ENCODE data around the gene TH.

TH gene

DNA sequence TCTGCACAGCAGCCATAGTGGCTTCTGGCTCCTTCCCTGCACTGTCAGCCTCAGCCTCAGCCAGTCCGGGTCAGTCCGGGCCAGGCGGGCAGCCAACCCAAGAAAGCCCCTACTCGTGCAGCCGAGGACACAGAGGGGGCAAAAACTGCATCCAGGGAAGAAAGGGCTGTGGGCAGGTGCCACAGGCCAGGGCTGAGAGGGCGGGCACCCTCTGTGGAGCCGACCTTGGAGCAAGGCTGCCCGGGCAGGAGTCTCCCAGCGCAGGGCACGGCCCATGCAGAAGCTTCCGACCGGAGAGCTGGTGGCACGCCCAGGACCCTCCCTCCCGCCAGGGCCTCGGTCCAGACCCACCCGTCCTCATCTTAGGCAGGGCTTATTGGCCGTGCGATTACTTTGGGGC is 10.5 kb upstream of the TH start:
- in situ Hi-C loops (cut with MboI; ENCODE audit: low sequenced_read_pairs): loop anchor here (25.0 kb wide), 2 partner anchors 330 to 705 kb away; partner anchors contain the start of gene CDKN1C

DNA sequence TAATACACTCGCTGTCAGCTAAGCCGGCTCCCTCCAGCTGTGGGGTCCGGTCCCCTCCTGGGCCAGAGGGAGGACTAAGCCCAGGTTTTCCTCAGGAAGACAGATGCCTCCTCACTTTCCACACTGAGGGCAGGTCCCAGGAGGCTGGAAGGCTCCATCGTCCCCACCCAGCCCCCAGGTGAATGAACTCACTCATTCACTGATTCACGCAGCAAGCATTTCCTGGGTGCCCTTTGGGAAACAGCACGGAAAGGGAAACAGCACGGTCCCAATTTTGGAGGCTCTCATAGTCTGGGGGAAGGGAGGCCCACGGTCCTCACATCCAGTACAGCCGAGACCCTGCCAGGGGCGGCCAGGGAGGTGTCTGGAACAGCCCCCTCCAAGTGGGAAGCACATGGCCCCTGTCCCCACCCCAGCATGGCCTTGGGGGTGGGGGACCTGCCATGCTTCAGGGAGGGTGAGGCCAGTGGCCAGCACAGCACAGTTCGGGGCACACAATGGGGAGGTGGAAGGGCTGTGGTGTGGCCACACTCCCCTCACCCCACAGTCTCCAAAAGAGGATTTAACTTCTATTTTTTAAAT is 9.3 kb upstream of the TH start:
- in situ Hi-C loops (cut with MboI; ENCODE audit: low sequenced_read_pairs): loop anchor here (25.0 kb wide), 2 partner anchors 331 to 706 kb away; partner anchors contain the start of gene CDKN1C

DNA sequence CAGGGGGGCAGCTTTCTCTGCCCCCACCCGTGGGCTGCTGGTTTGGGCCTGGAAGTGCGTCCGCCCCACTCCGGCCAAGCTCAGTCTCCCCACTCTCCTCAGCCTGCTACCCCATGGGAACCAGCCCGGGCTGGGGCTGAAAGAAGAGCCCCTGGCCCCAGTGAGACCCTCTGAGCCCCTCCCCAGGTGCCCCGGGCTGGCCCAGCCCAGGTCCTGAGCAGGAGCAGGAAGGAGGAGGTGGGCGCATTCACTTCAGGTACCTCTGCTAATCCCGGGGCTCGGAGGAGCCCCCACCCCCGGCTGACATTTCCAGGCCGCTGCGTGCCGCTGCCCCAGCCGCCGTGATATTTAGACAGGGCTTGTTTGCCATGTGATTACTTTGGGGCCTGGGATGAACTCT is 8.7 kb upstream of the TH start:
- in situ Hi-C loops (cut with MboI; ENCODE audit: low sequenced_read_pairs): loop anchor here (25.0 kb wide), 2 partner anchors 332 to 707 kb away; partner anchors contain the start of gene CDKN1C

DNA sequence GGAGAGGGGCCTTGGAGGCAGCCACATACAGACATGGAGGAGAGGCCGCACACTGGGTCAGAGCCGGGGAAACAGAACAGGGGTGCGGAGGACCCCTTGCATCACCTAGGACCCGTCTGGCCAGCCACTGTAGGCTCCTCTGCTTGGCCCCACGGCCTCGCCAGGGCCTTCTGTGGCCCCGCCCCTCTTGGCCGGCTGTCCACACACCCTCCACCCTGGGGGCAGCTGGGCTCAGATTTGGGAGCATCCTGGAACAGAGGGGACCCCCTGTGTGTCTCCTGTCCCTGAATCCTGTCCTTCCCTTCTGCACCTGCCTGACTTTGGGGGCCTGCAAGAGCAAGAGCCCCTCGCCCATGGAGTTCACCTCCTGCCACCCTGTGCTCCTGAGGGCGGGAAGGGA is 7.9 kb upstream of the TH start:
- in situ Hi-C loops (cut with MboI; ENCODE audit: low sequenced_read_pairs): loop anchor here (25.0 kb wide), 2 partner anchors 333 to 708 kb away; partner anchors contain the start of gene CDKN1C

DNA sequence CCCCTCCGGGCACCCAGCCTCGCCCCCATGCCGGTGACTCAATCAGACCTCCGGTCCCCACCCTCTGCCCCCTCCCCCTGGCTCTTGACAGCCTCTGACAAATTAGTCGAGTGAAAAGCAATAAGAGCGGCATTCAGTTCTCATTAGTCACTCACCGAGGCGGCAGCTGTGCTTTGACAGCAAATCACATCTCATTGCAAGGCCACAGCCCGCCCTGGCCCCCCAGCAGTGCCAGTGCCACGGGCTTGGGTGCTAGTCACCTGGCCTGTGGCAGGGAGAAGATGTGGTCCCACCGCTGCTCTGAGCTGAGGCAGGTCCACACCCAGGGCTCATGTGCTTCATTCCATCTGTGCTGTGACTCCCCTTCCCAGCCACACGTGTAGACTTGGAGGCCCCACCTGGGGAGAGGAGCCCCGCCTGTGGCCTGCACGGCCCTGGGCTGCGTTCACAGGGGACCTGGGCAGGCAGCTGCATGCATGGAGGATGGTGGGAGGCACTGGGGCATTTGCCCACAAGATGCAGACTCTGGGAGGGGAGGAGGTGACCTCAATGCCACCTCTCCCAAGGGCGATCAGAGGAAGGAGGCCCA is 7.4 kb upstream of the TH start:
- in situ Hi-C loops (cut with MboI; ENCODE audit: low sequenced_read_pairs): loop anchor here (25.0 kb wide), 2 partner anchors 333 to 708 kb away; partner anchors contain the start of gene CDKN1C

DNA sequence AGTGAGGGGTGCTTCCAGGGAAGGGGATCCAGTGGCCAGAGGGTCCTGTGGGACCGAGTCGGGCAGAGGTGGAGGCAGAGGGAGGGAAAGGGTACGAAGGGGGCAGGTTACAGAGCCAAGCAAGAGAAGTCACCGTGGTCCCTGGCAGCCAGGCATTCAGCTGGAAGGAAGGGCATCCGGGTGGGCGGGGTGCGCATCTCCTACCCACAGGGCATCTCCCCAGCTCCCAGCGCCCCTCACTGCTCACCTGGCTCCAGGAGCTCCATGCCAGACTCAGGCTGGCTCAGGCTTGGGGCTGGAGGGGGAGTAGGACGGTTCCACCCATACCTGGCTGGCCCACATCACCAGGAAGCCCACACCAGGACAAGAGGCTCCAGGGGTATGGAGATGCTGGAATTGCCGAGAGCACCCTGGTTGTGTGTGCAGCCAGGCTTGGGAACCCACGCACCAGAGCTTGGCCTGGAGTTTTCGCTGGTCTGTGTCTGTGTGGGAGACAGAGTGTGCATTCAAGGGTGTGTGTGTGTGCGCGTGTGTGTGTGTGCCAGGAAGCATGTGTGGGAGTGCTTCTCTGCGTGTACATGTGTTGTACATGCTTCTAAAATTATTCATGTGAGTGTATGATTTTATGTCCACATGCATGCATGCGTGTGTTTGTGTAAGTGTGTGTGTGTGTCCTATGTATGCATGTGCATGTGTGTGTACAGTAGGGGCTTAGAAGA is 6.6 kb upstream of the TH start:
- in situ Hi-C loops (cut with MboI; ENCODE audit: low sequenced_read_pairs): loop anchor here (25.0 kb wide), 2 partner anchors 334 to 709 kb away; partner anchors contain the start of gene CDKN1C

DNA sequence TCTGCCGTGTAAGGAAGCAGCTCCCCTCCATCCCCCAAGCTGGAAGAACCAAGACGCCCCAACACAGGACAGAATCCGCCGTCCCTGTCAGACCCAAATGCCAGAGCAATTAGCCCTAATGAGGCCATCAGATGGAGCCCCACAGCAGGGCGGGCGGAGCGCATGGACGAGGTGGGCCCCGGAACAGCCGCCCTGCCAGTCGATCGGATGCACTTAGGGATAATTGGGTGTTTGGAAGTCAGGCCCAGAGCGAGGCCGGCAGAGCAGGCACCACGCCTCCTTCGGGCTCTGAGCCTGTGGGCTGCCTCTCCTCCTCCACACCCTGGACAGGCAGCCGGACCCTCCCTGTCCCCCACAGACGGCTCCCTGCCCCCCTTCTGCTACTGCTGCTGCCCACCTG is 5.5 kb upstream of the TH start:
- in situ Hi-C loops (cut with MboI; ENCODE audit: low sequenced_read_pairs): loop anchor here (25.0 kb wide), 2 partner anchors 335 to 710 kb away; partner anchors contain the start of gene CDKN1C

DNA sequence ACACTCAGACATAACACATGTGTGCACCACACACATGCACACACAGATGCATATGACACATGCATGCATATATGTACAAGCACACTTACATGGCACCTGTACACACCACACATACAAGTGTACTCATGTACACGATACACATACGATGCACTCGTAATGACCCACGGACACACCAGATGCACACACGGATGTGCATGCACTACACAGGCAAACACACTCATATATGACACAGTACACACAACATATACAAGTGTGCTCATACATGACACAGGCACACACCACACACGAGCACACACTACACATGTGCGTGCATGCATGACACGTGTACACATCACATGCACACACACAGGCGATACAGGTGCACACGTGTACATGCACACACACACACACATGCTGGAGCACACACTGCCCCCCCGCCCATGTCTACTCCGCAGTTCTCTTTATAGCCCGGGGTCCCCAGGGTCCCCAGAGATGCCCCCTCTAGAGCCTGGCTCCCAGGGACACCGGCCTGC is 4.8 kb upstream of the TH start:
- in situ Hi-C loops (cut with MboI; ENCODE audit: low sequenced_read_pairs): loop anchor here (25.0 kb wide), 2 partner anchors 336 to 711 kb away; partner anchors contain the start of gene CDKN1C

DNA sequence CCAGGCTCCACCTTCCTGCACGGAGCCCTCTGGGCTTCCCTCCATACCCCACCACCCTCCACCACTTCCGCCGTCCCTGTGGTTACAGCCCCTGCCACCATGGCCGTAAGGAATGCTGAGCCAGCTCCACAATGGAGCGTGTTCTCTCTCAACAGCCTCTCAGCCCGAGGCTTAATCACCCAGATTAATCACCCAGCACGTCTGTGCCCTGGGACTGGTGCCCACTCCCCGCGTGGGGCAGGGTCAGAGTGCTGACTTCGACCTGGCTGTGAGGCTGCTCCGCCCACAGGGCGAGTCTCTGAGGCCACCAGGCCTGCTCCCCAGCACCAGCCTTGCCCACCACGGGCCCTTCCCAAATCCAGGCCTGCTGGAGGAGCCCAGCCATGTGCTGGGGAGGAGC is 4.0 kb upstream of the TH start:
- in situ Hi-C loops (cut with MboI; ENCODE audit: low sequenced_read_pairs): loop anchor here (25.0 kb wide), 2 partner anchors 337 to 712 kb away; partner anchors contain the start of gene CDKN1C

DNA sequence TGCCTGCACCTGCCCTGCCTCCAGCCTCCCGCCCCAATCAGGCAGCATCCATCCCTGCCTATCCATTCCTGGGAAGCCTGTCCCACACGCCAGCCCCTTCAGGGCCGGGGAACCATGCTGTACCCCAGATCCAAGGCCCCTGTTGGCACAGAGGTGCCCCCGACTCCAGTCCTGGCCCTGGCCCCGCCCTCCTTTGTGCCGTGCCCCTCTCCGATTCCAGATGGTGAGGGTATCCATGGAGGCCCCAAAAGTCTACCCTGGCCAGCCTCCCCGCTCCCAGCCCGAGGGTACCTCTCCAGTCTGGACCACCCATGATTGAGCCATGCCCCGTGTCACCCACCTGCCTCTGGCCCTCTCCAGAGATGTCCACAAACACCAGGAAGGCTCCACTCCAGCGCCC is 2.7 kb upstream of the TH start:
- in situ Hi-C loops (cut with MboI; ENCODE audit: low sequenced_read_pairs): loop anchor here (25.0 kb wide), 1 partner anchor 337 kb away; the partner anchor contains the start of genes SYT8 and TNNI2

DNA sequence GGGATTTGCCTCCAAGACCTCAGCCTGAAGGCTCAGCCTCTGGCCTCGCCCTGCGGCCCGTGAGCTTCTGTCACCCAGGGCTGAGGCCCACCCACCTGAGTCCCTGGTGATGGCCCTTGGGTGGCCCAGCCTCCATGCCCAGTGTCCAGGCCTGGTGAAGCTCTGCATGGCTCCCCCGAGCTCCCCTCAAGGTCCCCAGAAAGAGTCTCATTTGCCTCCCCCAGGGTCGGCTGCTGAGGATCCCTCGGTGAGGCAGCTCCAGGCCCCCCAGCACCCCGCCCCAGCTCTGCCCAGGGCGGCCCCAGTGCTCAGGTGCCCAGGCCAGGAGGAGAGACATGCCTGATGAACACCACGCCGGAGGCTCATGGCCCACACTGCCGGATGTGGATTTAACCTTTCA is 2.1 kb upstream of the TH start:
- in situ Hi-C loops (cut with MboI; ENCODE audit: low sequenced_read_pairs): loop anchor here (25.0 kb wide), 1 partner anchor 336 kb away; the partner anchor contains the start of genes SYT8 and TNNI2

DNA sequence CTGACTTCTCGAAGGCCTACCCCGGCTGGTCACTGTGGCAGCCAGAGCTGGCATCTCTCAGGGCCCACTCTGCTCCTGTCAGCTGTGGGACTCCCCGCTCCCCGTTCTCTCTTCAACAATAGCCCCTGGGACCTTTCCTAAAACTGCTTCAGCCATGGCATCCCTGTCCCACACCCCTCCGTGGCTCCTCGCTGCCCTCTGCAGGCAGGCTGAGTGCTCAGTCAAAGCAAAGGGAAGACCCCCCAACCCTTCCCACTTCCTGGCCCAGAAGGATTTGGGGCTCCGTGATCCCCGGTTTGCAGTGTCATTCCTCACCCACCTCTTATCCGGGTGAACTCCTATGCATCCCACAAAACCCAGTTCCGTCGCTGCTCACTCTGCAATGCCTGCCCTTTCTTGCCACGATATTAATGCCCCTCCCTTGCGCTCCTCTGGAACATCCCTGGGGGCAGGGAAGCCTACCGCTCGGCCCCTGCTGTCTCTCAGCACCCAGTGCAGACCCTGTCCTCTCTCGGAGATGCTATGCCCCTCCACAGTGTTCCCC is 1.6 kb upstream of the TH start:
- in situ Hi-C loops (cut with MboI; ENCODE audit: low sequenced_read_pairs): loop anchor here (25.0 kb wide), 1 partner anchor 336 kb away; the partner anchor contains the start of genes SYT8 and TNNI2

DNA sequence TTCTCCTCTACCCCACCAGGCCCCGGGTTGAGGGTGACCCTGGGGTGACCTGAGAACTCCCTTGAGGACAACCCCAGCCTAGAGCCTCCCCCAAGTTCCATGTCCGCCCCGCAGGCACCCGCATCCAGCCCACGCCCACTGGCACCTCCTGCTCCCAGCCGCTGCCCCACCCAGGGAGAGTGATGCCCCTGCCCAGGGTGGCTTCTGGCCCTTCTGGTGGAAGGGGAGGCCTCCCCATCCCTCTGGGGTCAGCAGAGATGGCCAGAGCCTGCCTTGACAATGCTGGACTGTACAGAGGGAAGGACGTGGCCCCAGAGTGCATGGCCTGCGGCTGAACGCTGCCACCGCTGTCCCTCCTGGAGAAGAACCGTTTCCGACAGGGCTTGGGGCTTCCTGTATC is 1.1 kb upstream of the TH start:
- in situ Hi-C loops (cut with MboI; ENCODE audit: low sequenced_read_pairs): loop anchor here (25.0 kb wide), 1 partner anchor 335 kb away; the partner anchor contains the start of genes SYT8 and TNNI2

DNA sequence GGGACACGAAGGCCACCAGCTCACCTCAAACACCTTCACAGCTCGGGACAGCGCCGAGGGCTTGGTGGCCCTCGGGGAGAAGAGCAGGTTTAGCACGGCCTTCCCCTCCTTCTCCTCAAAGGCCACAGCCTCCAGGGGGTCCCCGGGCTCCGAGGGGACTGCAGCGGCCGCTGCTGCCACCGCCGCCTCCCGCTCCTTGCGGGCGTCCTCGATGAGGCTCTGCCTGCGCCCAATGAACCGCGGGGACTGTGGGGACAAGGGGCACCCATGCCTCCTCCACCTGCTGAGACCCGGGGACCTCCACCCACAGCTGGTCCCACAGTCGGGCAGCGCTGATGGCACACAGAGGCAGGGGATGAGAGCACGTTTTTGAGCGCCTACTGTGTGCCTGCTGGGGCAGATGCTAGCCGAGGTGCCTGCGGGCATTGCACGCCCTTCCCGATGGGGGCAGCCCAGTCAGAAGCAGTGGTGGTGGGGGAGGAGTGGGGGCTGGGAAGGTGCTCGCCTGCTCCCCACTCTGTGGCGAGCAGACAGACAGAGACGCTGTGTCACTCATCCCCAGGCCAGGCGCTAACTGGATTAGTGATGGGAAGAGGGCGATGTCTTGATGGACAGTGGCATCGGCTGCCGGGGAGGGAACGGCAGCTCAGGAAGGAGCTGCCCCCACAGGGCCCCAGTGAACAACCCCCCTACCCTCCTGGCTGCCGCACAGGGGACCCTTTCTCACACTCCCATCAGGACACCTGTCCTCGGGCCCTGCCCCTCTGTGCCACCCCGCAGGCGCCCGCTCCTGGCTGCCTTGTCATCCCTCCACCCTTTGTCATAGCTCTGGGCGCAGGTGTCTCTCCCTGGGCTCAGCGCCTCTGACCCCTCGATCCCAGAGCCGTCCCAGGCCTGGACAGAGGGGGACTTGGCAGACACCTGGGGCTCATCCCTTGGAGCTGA is 1.7 kb downstream of the TH start:
- in situ Hi-C loops (cut with MboI; ENCODE audit: low sequenced_read_pairs): loop anchor here (25.0 kb wide), 1 partner anchor 333 kb away; the partner anchor contains the start of genes SYT8 and TNNI2

DNA sequence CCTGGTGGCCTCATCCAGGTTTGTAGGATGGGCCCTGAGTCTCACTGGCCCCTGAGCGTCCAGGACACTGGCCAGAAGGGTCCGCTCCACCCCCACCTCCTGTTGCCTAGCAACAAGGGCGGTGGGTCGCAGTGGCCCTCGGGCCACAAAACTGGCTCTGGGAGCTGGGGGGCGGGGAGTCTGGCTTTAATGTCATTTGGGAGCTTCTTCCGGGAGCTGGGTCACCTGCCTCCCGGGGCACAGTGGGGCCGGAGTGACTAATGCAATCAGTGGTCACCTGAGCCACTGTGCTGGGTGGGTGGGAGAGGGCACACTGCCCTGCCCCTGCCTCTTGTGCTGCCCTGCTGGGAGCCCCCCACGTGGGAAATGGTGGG is 2.6 kb downstream of the TH start:
- in situ Hi-C loops (cut with MboI; ENCODE audit: low sequenced_read_pairs): loop anchor here (25.0 kb wide), 1 partner anchor 332 kb away; the partner anchor contains the start of genes SYT8 and TNNI2

DNA sequence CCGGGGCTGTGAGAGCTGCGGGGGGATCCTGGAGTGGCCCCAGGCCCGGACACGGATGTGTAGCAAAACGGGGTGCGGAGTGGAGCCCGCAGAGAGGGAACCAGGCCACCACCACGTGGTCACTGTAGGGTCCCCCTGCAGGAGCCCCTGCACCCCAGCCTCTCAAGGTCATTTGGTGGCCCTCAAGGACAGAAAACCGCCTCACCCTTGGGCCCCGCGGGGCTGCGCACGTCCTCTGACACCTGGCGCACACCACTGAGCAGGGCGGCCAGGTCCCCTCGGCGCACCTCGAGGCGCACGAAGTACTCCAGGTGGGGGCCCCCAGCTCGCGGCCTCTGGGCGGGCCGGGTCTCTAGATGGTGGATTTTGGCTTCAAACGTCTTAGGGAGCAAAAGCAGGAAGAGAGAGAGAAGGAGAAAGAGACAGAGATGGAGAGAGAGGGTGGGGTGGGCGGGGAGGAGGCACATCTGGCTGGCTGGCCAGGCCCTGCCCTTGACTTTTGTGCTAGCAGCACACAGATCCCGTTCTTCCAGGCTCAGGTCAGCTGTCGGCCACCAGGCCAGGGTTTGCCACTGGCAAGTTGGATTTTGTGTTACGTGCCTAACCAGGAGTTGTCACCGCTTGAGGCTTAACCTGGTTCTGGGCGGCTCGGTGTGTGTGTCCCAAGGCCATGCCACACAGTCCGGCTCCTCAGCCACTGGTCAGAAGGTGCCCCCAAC is 3.2 kb downstream of the TH start:
- in situ Hi-C loops (cut with MboI; ENCODE audit: low sequenced_read_pairs): loop anchor here (25.0 kb wide), 1 partner anchor 331 kb away; the partner anchor contains the start of genes SYT8 and TNNI2

DNA sequence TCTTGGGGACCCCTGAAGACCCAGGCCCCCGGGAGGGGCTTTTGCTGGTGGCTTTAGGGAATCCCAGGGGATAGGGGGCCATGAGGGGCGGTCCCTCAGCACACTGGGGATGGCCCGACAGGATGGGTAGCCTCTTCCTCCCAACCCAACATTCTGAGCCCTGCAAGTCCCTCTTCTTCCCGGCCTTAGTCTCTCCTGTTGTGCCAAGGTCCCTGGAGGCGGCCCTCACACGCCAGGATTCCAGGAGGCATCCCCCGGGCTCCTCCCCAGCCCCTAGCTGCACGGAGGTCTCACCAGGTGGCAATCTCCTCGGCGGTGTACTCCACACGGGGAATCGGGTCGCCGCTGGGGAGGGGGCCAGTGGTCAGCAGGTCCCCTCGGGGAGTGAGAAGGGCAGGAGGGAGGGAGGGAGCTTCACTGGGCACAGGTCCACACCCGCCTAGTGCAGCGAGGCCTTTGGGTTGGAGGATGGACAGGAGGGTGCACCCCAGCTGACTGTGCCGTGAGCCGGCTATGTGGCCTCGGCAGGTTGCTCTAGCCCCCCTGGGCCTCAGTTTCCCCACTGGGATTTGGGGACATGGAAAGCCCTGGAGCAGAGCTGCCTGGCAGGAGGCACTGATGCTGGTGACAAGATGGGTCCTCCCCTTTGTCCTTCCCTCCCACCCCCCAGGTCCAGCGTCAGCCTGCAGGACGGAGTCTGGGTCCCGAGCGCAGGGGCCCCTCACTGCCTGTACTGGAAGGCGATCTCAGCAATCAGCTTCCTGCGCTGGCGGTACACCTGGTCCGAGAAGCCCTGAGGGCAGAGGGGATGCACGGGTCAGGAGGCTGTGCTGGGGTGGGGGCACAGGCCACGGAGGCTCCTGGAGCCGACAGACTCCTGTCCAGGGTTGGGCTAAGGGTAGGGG is 4.2 kb downstream of the TH start:
- in situ Hi-C loops (cut with MboI; ENCODE audit: low sequenced_read_pairs): loop anchor here (25.0 kb wide), 1 partner anchor 330 kb away; the partner anchor contains the start of genes SYT8 and TNNI2

Measured in HL-60/S4 (cell line).